ENCODE results near the gene GPR183. TPM values are rescaled to one million over a fixed set of nuclear protein-coding genes. Genes with fewer than 3 reads are reported as not detected.

GPR183 gene, protein sequence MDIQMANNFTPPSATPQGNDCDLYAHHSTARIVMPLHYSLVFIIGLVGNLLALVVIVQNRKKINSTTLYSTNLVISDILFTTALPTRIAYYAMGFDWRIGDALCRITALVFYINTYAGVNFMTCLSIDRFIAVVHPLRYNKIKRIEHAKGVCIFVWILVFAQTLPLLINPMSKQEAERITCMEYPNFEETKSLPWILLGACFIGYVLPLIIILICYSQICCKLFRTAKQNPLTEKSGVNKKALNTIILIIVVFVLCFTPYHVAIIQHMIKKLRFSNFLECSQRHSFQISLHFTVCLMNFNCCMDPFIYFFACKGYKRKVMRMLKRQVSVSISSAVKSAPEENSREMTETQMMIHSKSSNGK
- total RNA-seq (10 to 100 TPM; 61.5 to 62.8 TPM), polyA plus RNA-seq (232 TPM)

DNA sequence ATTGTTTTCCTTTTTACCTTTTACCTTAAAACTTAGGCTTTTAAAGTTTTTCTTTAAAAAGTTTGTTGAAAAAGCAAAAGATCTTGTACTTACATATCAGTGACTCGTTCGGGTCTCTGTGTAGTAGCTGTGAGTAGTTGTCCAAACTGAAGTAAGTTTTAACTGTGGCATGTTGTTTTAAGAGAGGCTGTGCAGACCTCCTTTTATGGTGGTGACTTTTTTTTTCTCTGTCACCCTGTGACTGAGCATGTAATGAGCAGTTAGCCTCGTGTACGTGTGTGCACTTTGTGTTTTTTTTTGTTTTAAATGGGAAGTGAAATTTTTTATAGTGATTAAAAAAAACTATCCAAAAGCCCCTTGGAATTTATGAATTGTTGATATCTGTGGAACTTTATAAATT, at the start of gene GPR183:
Gene GPR183, minus strand, starts transcription at position 153 of the 400 bp plus-strand sequence. CDS start 11,254 bp downstream, outside the sequence.
- H3K36me3 Mint-ChIP-seq = peaks cover 25 to 52% (median 30%) of the 10 kb centered on the region in 3 donors
- H3K27me3 ChIP-seq (ENCODE audit: insufficient read depth, low read length, poor library complexity, severe bottlenecking) = no peaks in the 10 kb centered on the region
- ChIA-PET CTCF (interaction anchor here (0.8 to 9.5 kb wide), 12 partner anchors 12 to 134 kb away, joined by 3 to 94 read pairs (median 6); no protein-coding TSS in a partner anchor), POLR2A (interaction anchor here (1.4 to 2.0 kb wide), 7 partner anchors 11 to 76 kb away, joined by 3 to 9 read pairs (median 4); no protein-coding TSS in a partner anchor)
- no peaks in the 10 kb centered on the region for H3K9me3 ChIP-seq (ENCODE audit: low read length)
- H3K27ac Mint-ChIP-seq = peak within 1 kb of the TSS; percentile 89 to 98 (median 94)
- H3K9me3 Mint-ChIP-seq = no peaks in the 10 kb centered on the region
- no peaks in the 10 kb centered on the region for H3K27me3 Mint-ChIP-seq
- H3K27ac ChIP-seq (ENCODE audit: low read depth, low read length) = peak within 1 kb of the TSS; percentile 71
- peak within 1 kb of the TSS; percentile 88 to 95 (median 94) for H3K4me3 Mint-ChIP-seq
- H3K36me3 ChIP-seq (ENCODE audit: insufficient read depth, low read length) = no peaks in the 10 kb centered on the region
- H3K4me1 ChIP-seq (ENCODE audit: insufficient read depth, low read length) = peaks cover 77% of the 10 kb centered on the region
- H3K4me1 Mint-ChIP-seq = peaks cover 76 to 85% (median 84%) of the 10 kb centered on the region in 3 donors
- H3K4me3 ChIP-seq (ENCODE audit: low read length) = peak within 1 kb of the TSS; percentile 50
- peak in 3 of 5 donors; percentile 62 to 70 (median 67) for DNase-seq

DNA sequence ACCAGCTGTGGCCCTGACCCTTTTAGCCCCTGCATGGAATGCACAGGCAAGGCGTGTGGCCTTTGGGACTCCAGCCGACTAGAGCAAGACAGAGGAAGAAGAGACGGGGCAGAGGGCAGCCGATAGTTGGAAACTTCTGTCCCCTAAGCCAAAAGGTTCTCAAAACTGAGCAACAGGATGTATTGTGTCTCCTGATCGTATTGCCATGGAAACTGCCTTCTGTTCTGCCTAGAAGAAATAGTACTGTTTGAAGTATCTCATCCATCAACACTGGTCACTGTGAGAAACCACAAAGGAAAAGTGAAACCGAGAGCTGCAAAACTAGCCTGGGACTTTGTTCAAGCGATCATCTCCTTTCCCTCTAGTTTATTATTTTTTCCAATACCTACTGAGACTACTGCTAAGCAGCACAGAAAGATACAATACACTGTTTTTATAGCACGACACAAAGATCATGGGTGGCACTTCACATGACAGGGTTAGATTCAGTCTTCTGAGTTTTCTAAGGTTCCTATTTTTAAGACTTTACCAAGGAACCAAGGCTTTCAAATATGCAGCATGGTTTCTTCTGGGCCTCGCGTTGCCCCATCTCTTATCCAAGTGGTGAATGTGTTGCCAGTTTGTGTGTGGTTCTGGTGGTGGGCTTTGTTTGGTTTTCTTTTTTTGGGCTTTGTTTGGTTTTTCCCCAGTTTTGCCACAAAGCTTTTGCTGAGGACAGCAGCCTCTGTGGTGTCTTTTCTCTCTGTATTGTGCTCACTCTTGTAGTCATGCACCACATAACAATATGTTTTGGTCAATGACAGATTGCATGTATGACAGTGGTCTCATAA, 49.3 kb upstream of the GPR183 start:
- ChIA-PET POLR2A (interaction anchor here (0.6 to 2.1 kb wide), 8 partner anchors 17 to 68 kb away, joined by 3 to 14 read pairs (median 4); no protein-coding TSS in a partner anchor), CTCF (interaction anchor here (0.7 to 2.9 kb wide), 14 partner anchors 10 to 96 kb away, joined by 3 to 20 read pairs (median 4); no protein-coding TSS in a partner anchor)
- peaks cover 16 to 62% (median 17%) of the 10 kb centered on the region in 3 donors for H3K36me3 Mint-ChIP-seq
- peaks cover 97 to 100% (median 100%) of the 10 kb centered on the region in 3 donors for H3K4me1 Mint-ChIP-seq
- no peaks in the 10 kb centered on the region for H3K27me3 Mint-ChIP-seq
- Histone ChIP-seq H3K4me3 (ENCODE audit: low read length) (peak overlapping the region; percentile 43), H3K4me1 (ENCODE audit: insufficient read depth, low read length) (peaks cover 97% of the 10 kb centered on the region), H3K27me3 (ENCODE audit: insufficient read depth, low read length, poor library complexity, severe bottlenecking) (no peaks in the 10 kb centered on the region), H3K27ac (ENCODE audit: low read depth, low read length) (peak overlapping the region; percentile 96), H3K36me3 (ENCODE audit: insufficient read depth, low read length) (no peaks in the 10 kb centered on the region), H3K9me3 (ENCODE audit: low read length) (no peaks in the 10 kb centered on the region)
- H3K4me3 Mint-ChIP-seq = peak overlapping the region; percentile 2 to 79 (median 72)
- peak in 4 of 5 donors; percentile 55 to 92 (median 88) for DNase-seq
- H3K27ac Mint-ChIP-seq = peak overlapping the region; percentile 96 to 100 (median 99)
- H3K9me3 Mint-ChIP-seq = no peaks in the 10 kb centered on the region

DNA sequence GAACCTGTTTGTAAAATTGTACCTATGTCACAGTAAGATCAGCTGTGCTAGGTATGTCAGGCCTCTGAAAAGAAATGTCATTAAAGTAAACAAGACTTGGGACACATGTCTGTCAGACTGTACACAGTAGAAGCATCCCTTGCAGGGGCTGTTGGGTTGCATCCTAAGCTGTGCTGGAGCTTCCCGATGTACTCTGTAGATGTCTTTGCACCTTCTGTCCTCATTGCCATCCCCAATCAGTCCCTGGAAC, 48.7 kb upstream of the GPR183 start:
- H3K36me3 ChIP-seq (ENCODE audit: insufficient read depth, low read length) = no peaks in the 10 kb centered on the region
- Mint-ChIP-seq H3K4me3 (peak overlapping the region; percentile 2 to 79 (median 72)), H3K27ac (peak overlapping the region; percentile 96 to 100 (median 99)), H3K36me3 (peaks cover 16 to 60% (median 18%) of the 10 kb centered on the region in 3 donors), H3K27me3 (no peaks in the 10 kb centered on the region), H3K4me1 (peaks cover 95 to 100% (median 100%) of the 10 kb centered on the region in 3 donors), H3K9me3 (no peaks in the 10 kb centered on the region)
- no peak for DNase-seq
- ChIA-PET POLR2A (interaction anchor here (0.6 to 2.1 kb wide), 8 partner anchors 16 to 67 kb away, joined by 3 to 14 read pairs (median 4); no protein-coding TSS in a partner anchor), CTCF (interaction anchor here (0.7 to 2.9 kb wide), 13 partner anchors 10 to 95 kb away, joined by 3 to 20 read pairs (median 4); no protein-coding TSS in a partner anchor)
- H3K27ac ChIP-seq (ENCODE audit: low read depth, low read length) = peak overlapping the region; percentile 96
- no peaks in the 10 kb centered on the region for H3K9me3 ChIP-seq (ENCODE audit: low read length)
- H3K27me3 ChIP-seq (ENCODE audit: insufficient read depth, low read length, poor library complexity, severe bottlenecking) = no peaks in the 10 kb centered on the region
- H3K4me1 ChIP-seq (ENCODE audit: insufficient read depth, low read length) = peaks cover 100% of the 10 kb centered on the region
- H3K4me3 ChIP-seq (ENCODE audit: low read length) = peak overlapping the region; percentile 43

DNA sequence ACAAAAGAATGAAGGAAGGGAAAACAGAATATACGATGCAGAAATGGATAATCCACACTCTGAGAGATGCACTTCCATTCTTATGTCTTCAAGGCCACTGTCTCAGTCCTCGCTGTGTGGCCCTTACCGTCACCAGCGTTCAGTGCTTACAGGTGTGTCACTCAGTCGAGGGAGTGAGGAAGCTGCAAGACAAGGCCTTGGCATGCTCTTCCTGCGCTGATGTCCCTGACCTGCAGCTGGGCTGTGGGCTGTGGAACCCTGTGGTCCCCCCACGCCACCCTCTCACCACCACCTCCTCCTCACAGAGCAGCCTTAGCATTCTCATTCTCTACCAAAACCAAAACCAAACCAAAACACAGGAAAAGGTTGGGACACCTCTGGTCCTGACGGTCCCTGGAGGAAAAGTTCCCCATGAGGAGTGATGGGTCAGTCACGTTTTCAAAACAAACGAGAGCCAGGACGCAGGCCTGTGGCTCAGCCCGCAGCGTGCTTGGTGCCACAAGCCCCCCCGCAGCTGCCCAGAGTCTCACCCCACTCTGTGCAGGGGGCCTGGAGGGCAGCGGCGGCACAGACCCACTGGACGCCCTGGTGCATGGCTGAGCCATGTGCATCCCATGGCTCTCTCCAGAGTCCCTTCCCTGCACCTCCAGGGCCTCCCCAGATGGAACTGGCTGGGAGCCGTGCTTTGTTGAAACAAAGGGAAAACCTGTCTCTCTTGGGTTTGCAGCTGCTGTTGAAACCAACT, 48.2 kb upstream of the GPR183 start:
- no peaks in the 10 kb centered on the region for H3K9me3 ChIP-seq (ENCODE audit: low read length)
- POLR2A ChIA-PET = interaction anchor here (0.6 to 2.1 kb wide), 10 partner anchors 20 to 150 kb away, joined by 3 to 14 read pairs (median 4); no protein-coding TSS in a partner anchor
- H3K27me3 Mint-ChIP-seq = no peaks in the 10 kb centered on the region
- peak overlapping the region; percentile 64 to 89 (median 76) for H3K4me3 Mint-ChIP-seq
- no peaks in the 10 kb centered on the region for H3K36me3 ChIP-seq (ENCODE audit: insufficient read depth, low read length)
- peak in 1 of 5 donors; percentile 53 for DNase-seq
- peaks cover 100% of the 10 kb centered on the region for H3K4me1 ChIP-seq (ENCODE audit: insufficient read depth, low read length)
- no peaks in the 10 kb centered on the region for H3K27me3 ChIP-seq (ENCODE audit: insufficient read depth, low read length, poor library complexity, severe bottlenecking)
- H3K36me3 Mint-ChIP-seq = peaks cover 16 to 59% (median 22%) of the 10 kb centered on the region in 3 donors
- peaks cover 95 to 100% (median 100%) of the 10 kb centered on the region in 3 donors for H3K4me1 Mint-ChIP-seq
- CTCF ChIA-PET = interaction anchor here (1.2 to 4.5 kb wide), 10 partner anchors 9 to 86 kb away, joined by 3 to 43 read pairs (median 10); no protein-coding TSS in a partner anchor
- H3K27ac ChIP-seq (ENCODE audit: low read depth, low read length) = peak overlapping the region; percentile 96
- peak overlapping the region; percentile 96 to 100 (median 99) for H3K27ac Mint-ChIP-seq
- peak overlapping the region; percentile 43 for H3K4me3 ChIP-seq (ENCODE audit: low read length)
- H3K9me3 Mint-ChIP-seq = no peaks in the 10 kb centered on the region

DNA sequence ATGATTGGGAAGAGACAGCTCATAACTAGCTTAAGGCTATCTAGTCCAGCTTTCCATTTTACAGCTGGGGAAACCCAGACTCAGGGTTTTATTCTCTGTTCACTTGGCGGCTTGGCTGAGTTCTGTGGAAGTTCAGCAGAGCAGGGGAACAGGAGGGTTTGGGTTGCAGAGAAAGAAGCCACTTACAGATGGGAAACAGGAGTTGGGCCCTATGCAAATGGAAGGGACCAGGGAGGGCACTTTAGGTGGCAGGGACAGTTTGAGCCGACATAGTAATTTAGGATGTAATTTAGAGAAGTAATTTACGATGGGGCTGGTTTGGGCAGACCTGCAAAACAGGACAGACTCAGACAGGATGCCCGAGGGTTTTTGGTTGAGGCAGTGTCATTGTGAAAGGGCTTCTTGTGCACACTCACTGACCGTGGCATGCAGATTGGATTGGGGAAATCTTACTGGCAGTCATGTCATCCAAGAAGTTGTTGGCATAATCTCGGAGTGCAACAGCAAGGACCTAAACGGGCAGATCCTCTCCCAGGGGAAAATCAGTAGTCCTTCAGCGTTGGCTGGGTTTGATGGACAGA, 47.3 kb upstream of the GPR183 start:
- H3K4me3 ChIP-seq (ENCODE audit: low read length) = peak overlapping the region; percentile 43
- H3K36me3 ChIP-seq (ENCODE audit: insufficient read depth, low read length) = no peaks in the 10 kb centered on the region
- H3K9me3 ChIP-seq (ENCODE audit: low read length) = no peaks in the 10 kb centered on the region
- H3K27me3 ChIP-seq (ENCODE audit: insufficient read depth, low read length, poor library complexity, severe bottlenecking) = no peaks in the 10 kb centered on the region
- Mint-ChIP-seq H3K27ac (peak overlapping the region; percentile 96 to 100 (median 99)), H3K27me3 (no peaks in the 10 kb centered on the region), H3K4me1 (peaks cover 93 to 100% (median 99%) of the 10 kb centered on the region in 3 donors), H3K4me3 (peak overlapping the region; percentile 49 to 89 (median 76)), H3K9me3 (no peaks in the 10 kb centered on the region), H3K36me3 (peaks cover 16 to 61% (median 18%) of the 10 kb centered on the region in 3 donors)
- peaks cover 94% of the 10 kb centered on the region for H3K4me1 ChIP-seq (ENCODE audit: insufficient read depth, low read length)
- no peak for DNase-seq
- POLR2A ChIA-PET = interaction anchor here (0.8 to 2.1 kb wide), 7 partner anchors 15 to 81 kb away, joined by 3 to 9 read pairs (median 3); no protein-coding TSS in a partner anchor
- CTCF ChIA-PET = interaction anchor here (0.8 to 4.5 kb wide), 8 partner anchors 13 to 90 kb away, joined by 3 to 44 read pairs (median 12); no protein-coding TSS in a partner anchor
- peak overlapping the region; percentile 96 for H3K27ac ChIP-seq (ENCODE audit: low read depth, low read length)

DNA sequence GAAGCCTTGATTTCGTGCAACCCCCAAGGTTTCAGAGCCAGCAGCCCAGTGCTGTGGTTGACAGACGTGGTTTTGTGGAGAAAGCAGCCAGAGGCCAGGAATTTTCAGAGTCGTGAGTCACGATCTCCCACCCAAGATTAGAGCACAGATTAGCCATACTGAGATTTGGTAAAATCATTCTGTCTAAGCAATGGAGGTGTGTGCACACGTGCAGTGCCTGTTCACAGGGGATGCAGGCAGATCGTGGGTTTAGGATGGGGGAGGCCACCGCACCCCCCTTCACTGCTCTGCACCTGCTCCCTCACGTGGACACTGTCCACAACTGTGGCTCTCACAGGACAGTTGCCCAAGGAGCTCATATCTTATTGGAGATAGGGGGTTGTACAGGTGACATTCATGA, 46.6 kb upstream of the GPR183 start:
- Histone ChIP-seq H3K27me3 (ENCODE audit: insufficient read depth, low read length, poor library complexity, severe bottlenecking) (no peaks in the 10 kb centered on the region), H3K36me3 (ENCODE audit: insufficient read depth, low read length) (no peaks in the 10 kb centered on the region), H3K27ac (ENCODE audit: low read depth, low read length) (no peak overlapping the region), H3K4me3 (ENCODE audit: low read length) (no peak overlapping the region), H3K9me3 (ENCODE audit: low read length) (no peaks in the 10 kb centered on the region), H3K4me1 (ENCODE audit: insufficient read depth, low read length) (peaks cover 88% of the 10 kb centered on the region)
- CTCF ChIA-PET = interaction anchor here (0.8 to 4.5 kb wide), 10 partner anchors 13 to 89 kb away, joined by 3 to 44 read pairs (median 14); no protein-coding TSS in a partner anchor
- Mint-ChIP-seq H3K27ac (peak overlapping the region; percentile 95 to 100 (median 99)), H3K4me3 (peak overlapping the region in 6 of 7 donors; percentile 64 to 89 (median 77)), H3K4me1 (peaks cover 92 to 100% (median 99%) of the 10 kb centered on the region in 3 donors), H3K27me3 (no peaks in the 10 kb centered on the region), H3K9me3 (no peaks in the 10 kb centered on the region), H3K36me3 (peaks cover 15 to 61% (median 20%) of the 10 kb centered on the region in 3 donors)
- POLR2A ChIA-PET = interaction anchor here (0.8 to 1.1 kb wide), 4 partner anchors 16 to 48 kb away, joined by 3 to 4 read pairs (median 3); no protein-coding TSS in a partner anchor
- peak in 1 of 5 donors; percentile 56 for DNase-seq
